IPS-NIHi11 (cell line): ENCODE data around the gene ZBTB34.

Experiments used
- DNase-seq: peaks from one replicate; pipeline ENCODE4 v3.0.0; 2012; ENCODE audit warnings: mixed read lengths, low spot score

The ZBTB34 gene

GRCh38 chr9:126926364-126926763 lies 65.9 kb downstream of the ZBTB34 start:
- no peak for DNase-seq

DNA sequence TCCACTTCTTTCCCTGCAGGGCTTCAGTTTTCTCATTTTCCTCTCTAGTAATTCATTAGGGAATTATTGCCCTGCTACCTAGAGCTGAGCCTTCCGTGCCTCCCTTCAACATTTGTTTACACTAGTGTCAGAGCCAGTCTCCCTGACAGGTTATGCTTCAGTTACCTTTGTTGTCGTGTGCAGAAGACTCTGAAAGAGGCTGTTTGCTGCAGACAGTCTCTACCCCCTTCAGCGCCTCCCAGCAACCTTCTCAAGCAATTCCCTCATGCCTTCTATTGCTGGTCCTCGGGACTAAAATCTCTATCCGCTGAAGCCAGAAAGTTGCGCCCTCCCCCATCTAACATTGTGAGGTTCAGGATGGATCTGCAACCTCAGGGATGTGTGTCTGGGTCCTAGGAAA lies 67.0 kb downstream of the ZBTB34 start:
- no peak for DNase-seq

DNA sequence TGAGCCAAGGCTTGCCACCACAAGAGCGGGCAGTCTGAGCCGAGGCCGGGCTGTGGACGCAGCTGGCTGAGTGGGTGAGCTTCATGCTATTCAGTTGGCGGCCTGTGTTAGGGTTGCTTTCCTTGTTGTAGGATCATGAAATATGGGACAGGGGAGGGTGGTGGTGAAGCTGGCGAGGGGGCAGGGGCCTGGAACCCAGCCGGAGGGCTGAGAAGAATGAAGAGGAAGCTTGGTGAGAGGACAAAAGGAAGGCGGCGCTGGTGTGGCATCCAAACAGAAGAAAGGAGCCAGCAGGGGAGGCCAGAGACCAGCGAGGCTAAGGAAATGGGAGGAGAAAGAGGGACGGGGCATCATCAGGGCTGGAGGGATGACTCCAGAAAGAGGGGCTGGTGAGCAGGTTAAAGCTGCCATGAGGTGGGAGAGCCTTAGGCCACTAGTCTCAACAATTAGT lies 72.5 kb downstream of the ZBTB34 start:
- peak; percentile 57 for DNase-seq

DNA sequence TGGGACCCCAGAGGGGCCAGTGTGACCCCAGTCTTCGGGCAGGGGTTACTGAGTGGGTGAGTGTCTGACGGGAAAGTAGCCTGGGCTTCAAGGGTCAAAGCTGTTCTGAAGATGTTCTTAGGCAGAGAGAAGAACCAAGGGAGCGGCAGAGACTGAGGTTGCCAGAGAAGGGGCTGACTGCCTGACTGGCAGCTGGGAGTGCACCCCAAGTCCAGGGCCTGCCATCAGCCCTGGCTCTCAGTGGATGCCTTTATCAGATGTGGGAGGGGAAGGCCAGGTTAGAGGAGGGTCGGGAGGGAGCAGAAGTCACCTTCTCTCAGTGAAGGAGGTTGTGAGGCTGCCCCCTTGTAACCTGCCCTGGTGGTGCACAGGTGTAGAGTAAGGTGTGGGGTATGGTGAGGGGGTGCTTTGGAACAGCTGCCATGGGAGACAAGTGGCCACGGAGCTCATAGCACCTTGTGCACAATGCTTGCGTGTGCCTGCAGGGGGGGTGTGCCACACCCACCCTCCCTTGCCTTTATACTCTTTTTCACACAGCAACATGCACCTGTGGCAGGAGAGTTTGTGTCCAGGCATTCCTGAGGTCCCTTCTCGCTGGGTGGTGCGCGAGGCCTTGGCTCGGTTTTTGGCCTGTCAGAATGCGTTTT lies 73.0 kb downstream of the ZBTB34 start:
- no peak for DNase-seq

DNA sequence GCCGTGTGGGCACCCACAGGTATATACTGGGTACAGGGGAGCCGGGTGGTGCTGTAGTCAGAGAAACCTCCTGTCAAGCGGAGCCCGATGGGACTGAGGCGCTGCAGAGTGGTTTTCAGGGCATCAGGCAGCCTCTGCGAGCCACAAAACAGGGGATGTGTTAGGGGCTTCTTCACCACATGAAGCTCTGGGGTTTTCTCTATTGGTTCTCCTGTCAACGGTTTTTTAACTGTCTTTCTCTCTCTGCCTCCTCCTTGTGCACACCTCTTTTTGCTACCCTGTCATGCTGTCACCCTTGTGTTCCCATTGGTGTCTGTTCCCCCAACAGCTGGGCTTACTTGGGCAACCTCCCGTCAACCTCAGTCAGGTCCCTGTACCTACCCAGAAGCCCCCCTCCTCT lies 74.0 kb downstream of the ZBTB34 start:
- DNase-seq, result no peak
